HG03039 (cell line): ENCODE data around the gene COMMD1.
"Not testable (repeated sequence)": the region's sequence is repeated elsewhere in the genome, so short reads cannot be mapped to it uniquely, and the experiment has no call there.

Source experiments
- ATAC-seq: cut with Tn5 transposase; IDR thresholded peaks from one replicate; pipeline ENCODE4 v1.9.1; 2021; ENCODE audit warnings: mild to moderate bottlenecking, moderate library complexity; ENCODE audit not compliant: unreplicated experiment

COMMD1 gene

DNA sequence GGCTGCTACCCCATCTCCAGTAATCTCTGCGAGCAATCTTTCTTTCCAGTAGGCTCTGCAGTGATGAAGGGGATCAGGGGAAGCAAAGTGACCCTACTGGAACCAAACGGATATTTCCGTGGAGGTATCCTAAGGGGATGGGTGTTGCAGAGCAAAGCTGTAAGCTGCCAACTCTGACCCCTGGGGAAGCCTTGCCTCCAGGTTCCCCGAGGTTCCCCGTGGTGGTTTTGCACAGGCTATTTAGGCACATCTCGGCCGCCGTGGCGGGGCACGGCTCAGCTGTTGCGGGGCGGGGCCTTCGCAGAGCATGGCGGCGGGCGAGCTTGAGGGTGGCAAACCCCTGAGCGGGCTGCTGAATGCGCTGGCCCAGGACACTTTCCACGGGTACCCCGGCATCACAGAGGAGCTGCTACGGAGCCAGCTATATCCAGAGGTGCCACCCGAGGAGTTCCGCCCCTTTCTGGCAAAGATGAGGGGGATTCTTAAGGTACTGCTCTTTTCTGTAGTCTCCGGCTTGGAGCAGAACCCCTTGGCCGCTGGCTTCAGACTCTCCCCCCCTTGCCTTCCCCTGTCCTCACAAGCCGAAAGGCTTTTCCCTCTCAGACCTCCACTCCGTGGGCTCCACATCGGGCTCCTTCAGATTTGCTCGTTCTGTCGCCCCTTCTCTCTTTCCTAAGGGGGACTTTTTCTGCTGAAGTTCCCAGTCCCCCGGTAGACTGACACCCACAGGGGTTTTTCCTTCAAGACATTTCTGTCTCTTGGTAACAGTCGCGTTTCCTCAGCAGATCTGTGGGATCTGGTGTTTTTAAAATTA lies at the start of gene COMMD1:
TSS of gene COMMD1 (plus strand) at position 303 of the 814 bp plus-strand sequence. CDS start at position 308, 5 bp downstream.
- ATAC-seq: peak; percentile 94

DNA sequence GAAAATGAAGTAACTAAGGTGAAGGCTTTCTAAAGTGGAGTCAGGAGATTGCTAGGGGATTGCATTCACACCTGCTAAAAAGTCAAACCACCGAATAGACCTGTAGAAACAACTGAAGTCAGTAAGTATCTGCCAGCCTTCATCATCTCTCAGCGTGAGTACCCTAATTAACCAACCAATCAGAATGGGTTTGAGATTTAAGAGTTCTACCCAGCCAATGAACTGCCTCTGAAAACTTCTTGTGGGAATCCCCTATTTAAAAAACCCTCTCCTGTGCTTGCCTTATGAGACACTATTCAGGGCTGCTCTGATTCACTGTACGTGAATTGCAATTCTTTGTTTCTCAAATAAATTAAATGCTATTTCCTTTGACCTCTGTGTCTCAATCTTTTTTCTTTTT lies 48.2 kb upstream of the COMMD1 start:
- no peak for ATAC-seq

DNA sequence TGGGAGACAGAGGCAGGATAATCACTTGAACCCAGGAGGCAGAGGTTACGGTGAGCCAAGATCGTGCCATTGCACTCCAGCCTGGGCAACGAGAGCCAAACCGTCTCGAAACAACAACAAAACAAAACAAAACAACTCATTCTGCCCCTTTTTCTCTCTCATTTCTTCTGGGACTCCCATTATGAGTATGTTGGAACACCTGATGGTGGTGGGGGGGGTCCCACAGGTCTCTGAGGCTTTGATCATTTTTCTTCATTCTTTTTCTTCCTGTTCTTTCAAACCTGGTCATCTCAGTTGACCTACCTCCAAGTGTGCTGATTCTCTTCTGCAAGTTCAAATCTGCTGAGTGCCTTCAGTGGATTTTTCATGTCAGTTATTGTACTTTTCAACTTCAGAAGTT lies 43.4 kb upstream of the COMMD1 start:
- ATAC-seq: no peak

DNA sequence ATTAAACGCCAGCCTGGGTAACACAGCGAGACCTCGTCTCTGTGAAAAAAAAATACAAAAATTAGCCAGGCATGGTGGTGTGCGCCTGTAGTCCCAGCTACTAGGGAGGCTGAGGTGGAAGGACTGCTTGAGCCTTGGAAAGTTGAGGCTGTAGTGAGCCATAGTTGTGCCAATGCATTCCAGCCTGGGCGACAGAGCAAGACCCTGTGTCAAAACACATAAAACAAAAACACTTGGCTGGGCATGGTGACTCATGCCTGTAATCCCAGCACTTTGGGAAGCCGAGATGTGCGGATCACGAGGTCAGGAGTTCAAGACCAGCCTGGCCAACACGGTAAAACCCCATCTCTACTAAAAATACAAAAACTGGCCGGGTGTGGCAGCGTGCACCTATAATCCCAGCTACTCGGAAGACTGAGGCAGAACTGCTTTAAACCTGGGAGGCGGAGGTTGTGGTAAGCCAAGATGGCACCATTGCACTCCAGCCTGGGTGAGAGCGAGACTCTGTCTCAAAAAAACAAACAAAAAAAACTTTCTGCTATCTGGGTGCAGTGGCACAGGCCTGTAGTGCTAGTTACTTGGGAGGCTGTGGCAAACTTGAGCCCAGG lies 38.9 kb upstream of the COMMD1 start:
- ATAC-seq: not testable (repeated sequence)

DNA sequence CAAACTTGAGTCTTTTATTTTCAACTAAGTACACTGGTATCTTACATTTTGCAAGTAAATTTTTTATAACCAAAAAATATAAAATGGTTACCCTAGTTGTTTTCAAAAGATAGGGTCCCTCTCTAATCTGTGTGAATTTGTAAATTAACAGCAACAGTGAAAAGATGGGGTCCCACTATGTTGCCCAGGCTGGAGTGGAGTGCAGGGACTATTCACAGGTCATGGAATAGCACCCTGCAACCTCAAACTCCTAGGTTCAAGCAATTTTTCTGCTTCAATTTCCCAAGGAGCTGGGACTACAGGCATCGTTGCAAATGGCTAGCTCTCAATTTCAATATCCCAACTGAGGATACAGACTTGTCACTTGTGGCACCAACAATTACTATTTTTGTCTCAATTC lies 29.1 kb upstream of the COMMD1 start:
- no peak for ATAC-seq

DNA sequence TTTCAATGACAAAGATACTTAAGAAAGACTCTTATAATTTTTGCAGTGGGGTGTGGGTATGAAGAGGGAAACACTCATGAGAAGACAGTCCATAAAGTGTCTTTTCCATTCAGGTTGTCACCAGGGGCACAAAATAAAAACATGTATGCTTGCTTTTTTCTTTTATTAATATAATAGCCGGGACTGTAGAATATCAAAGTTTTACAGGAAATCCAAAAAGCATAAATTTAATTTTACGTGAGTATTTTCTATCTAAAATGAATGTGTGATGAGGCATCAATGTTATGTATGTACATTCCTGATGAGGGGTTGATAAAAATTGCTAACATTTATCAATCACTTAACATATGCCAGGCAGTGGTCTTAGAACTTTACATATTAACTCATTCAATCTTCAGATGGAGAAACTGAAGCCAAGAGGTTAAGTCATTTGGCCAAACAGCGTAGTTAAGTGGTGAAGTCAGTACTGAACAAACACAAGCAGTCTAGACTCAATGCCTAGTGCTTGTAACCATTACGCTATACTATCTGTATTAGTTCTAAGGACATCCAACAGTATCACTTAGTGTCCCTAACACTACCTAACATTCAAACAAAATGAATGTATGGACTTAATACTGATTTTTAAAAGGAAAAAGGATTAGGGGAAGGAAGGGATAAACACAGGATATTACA lies 27.8 kb upstream of the COMMD1 start:
- ATAC-seq: no peak

DNA sequence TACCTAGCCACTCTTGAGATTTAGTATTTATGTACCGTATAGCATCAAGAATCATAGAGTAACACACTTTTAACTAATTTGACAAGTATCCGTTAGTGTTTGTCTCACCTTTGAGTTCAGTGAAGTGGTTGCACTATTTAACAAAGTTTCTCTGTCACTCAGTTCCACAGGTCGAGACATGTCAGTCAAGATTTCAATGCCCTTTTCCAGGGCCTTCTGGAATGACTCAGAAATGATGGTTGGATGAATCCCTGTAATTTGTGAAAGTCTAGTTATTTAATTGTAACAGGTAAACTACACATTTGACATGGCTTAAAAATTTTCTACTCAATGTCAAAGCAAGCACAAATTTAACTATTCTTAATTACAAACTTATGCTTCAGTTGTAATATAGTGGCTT lies 26.7 kb upstream of the COMMD1 start:
- no peak for ATAC-seq

DNA sequence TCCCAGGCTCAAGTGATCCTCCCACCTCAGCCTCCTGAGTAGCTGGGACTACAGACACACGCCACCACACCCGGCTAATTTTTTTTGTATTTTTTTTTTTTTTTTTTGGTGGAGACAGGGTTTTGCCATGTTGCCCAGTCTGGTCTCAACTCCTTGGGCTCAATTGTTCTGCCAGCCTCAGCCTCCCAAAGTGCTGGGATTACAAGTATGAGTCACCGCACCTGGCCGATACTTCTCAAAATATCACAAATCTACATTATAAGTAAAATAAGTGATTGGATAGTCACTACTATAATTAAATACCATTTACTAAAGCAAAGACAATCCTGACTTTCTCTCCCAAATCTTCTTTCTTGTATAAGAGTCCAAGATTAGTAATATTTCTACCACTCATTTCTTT lies 26.1 kb upstream of the COMMD1 start:
- not testable (repeated sequence) for ATAC-seq

DNA sequence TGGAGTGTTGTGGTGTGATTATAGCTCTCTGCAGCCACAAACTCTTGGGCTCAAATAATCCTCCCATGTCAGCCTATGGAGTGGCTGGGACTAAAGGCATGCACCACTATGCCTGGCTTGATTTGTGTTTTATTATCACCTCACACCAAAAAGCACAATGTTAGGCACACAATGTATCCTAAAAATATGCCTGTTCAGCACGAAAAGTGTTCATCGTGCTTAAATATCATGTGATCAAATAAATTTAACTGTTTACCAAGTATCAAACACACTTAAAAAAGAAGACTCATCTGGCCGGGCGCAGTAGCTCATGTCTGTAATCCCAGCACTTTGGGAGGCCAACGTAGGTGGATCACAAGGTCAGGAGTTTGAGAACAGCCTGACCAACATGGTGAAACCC lies 22.6 kb upstream of the COMMD1 start:
- no peak for ATAC-seq

DNA sequence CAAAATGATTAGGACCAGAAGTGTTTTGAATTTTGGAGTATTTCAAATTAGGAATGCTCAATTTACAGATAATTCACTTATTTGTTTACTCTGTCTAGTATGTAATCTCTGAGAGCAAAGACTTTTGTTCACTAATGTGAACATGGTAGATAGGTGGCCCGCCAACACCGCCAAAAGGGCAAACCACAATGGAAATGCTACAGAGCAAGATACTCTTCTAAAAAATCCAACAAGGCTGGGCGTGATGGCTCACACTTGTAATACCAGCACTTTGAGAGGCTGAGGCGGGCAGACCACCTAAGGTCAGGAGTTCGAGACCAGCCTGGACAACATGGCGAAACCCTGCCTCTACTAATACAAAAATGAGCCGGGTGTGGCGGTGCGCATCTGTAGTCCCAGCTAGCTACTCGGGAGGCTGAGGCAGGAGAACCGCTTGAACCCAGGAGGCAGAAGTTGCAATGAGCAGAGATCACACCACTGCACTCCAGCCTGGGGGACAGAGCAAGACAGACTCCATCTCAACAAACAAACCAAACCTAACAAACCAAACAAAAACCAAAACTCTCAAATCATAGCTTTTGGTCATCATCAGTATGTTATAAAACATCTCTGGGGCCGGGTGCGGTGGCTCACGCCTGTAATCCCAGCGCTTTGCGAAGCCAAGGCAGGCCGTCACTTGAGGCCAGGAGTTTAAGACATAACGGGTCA lies 19.4 kb upstream of the COMMD1 start:
- no peak for ATAC-seq

DNA sequence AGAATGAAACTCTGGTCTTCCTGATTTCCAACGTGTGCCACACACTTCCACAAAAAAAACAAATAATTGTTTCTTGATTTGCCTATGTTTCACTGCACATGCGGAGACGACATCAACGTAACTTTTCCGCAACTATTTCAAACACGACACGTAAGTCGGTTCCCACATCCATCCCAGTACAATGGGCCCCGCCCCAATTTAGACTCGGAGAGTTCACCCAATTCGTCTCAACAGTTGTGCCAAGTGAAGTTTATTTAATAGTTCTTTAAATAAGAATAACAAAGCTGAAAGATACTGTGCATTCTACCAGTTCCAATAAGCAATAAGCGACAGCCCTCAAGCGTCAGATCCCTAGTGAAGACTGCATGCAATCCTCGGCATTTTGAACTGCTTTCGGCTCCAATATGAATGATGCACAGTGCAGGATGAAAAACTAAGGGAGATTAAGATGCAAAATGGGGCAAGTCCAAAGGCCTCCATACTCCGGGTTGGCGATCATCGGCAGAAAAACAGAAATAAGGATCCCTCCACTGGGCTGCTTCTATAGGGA lies 17.7 kb upstream of the COMMD1 start:
- ATAC-seq: no peak

DNA sequence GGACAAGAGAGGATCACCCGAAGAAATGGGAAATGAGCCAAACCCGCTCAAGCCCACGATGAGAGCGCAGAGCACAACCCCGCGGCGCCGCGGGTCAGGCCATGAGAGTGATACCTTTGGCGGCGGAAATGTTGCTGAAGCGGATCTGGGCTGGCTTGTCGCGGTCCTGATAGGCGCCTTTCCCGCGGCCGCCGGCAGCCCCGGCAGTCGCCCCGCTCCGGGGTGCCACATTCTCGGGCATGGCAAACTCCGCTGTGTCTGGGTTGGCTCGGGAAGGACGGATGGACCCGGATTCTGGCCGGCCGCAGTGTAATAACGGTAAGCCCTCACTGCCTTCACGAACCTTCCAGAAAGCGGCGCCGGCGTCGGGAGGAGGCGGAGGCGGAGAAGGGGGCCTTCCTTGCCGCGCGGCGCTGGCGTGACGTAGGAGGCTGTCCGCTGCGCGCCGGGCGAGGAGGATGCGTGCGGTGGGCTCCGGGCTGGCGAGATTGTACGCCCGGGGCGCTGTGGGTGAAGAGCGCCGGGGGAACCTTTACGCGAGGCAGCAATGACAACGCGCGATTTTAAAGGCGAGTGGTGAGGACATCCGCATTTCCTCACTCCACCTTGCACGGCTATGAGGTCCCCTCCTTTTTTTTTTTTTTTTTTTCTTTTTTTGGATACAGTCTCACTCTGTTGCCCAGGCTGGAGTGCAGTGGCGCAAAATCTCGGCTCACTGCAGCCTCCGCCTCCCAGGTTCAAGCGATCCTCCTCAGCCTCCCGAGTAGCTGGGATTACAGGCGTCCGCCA lies 17.0 kb upstream of the COMMD1 start, which contains the start of gene CCT4:
TSS of gene CCT4 (minus strand) at position 390 of the 789 bp plus-strand sequence. CDS start at position 241, 149 bp downstream.
- peak; percentile 84 for ATAC-seq

DNA sequence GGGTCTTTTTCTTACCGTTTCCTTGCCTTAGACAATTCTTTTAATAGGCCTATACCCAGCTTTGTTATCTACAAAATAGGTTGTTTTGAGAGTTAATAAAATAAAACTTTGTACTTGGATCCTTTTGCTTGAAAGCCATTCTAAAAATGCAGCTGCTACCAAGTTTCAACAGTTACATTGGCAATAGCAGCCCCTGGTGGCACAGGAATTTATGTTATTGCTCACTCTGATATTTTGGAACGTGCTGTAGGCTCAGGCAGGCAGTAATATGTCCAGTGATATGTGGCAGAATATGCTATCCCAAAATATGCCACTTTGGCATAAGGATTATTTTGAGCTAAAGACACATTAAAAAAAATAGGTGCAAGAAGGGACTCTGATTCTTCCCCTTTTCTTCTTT lies 6.7 kb upstream of the COMMD1 start:
- ATAC-seq: no peak

DNA sequence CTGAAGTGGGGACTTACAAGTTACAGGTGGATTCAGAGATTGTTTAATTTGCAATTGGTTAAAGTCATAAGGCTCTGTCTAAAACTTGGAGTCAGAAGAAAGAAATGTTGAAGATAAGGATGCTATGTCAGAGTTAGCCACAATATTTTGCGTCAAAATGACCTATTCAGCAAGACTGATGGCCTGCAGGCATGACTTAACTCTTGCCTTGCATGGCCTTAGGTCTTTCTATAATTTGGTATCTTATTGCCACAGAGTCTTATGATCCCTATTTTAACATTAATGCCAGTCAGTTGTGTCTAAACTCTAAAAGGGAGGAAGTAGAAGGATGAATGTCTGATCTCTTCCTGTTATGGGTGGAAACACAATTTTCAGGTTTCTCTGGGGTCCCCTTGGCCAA lies 5.2 kb upstream of the COMMD1 start:
- ATAC-seq: no peak

DNA sequence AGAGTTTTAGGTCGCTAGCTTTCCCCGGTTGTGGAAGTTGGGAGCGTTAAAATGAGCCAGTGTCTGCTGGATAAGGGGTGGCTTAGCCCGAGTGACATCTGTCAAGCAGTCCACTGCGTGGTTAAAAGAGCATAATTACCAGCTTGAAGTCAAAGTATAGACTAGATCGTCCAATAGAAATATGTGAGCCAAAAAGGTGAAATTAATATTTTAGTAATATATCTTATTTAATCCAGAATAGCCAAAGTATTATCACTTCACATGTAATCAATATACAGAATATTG lies 654 bp downstream of the COMMD1 start:
- ATAC-seq: no peak

DNA sequence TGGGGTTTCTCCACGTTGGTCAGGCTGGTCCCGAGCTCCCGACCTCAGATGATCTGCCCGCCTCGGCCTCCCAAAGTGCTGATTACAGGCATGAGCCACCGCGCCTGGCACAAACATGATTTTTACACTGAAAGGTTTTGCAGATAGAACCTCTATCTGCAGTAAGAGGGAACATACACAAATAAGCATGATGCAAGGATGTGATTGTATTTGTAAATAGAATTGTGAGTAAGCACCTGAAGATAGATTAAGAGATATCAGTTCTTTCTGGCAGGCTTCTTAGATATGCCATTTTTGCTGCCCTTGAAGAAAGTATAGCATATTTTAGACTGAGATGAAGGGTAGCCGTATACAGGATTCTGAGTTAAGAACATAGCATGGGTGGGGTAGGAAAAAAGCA lies 3.6 kb downstream of the COMMD1 start:
- ATAC-seq: no peak

DNA sequence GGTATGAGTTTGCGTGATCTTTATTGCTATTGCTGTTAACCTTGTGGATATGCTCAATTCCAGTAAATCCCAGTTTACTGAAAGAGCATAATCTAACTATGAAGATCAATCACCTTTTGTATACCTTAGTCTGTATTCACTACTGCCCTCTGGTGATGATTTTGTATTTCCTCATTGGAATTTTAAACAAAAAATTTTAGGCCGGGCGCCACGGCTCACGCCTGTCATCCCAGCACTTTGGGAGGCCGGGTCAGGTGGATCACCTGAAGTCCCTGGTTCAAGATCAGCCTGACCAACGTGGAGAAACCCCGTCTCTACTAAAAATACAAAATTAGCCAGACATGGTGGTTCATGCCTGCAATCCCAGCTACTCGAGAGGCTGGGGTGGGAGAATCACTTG lies 5.1 kb downstream of the COMMD1 start:
- ATAC-seq: no peak

DNA sequence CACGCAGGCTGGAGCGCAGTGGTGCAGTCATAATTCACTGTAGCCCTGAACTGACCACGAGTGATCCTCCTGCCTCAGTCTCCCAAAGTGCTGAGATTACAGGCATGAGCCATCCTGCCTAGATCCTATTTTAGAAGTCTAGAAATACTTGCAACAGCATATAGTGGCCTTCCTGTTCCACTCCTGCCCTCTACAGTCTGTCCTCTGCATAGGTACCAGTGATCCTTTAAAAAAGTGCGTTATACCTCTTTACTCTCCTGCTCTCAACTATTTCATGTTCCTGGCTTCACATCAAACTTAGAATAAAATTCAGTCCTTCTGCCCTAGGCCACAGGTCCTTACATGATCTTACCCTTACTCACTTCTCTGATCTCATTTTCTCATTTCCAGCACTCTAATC lies 6.0 kb downstream of the COMMD1 start:
- ATAC-seq: no peak

DNA sequence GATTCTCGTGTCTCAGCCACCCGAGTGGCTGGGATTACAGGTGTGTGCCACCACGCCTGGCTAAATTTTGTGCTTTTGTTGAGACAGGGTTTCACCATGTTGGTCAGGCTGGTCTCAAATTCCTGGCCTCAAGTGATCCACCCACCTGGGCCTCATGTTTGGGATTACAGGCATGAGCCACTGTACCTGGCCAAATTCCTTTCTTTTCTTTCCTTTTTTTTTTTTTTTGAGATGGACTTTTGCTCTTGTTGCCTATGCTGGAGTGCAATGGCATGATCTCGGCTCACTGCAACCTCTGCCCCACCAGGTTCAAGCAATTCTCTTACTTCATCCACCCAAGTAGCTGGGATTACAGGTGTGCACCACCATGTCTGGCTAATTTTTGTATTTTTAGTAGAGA lies 9.3 kb downstream of the COMMD1 start:
- not testable (repeated sequence) for ATAC-seq

DNA sequence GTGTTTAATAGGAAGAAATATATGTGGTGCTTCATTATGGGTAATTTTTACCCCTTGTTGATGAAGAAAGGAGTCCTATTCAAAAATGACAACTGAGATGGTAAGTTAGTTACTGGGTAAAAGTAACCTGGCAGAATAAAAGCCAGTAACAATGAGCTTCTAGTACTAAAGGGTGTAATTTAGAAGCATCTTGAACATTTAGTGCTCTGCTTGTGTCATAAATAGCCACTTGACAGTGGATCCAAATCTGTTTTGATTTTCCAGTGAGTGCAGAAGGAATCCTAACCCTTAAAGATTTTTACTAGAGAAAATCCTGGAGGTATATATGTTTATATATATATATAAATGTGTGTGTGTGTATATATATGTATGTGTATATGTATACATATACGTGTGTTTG lies 15.1 kb downstream of the COMMD1 start:
- no peak for ATAC-seq
